Parathyroid adenoma (tissue), 2 donors: ENCODE measurements around the gene EXOG.

ENCODE experiments used
- H2AFZ ChIP-seq: fragments of 300-600 bp; sonication (generic); one replicate; pipeline ENCODE4 v1.7.0; 2017; ENCODE audit warnings: antibody characterized with exemption, mild to moderate bottlenecking
- H3K27ac ChIP-seq: fragments of 300-600 bp; sonication (generic); one replicate; pipeline ENCODE4 v1.7.0; 2017
- H3K27me3 ChIP-seq: fragments of 300-600 bp; sonication (generic); one replicate; pipeline ENCODE4 v1.7.0; 2017; ENCODE audit warnings: low read length; ENCODE audit not compliant: control insufficient read depth, insufficient read depth
- H3K36me3 ChIP-seq: fragments of 300-600 bp; sonication (generic); one replicate; pipeline ENCODE4 v1.7.0; 2017; ENCODE audit warnings: low read length; ENCODE audit not compliant: control insufficient read depth, insufficient read depth
- H3K4me1 ChIP-seq: fragments of 300-600 bp; sonication (generic); one replicate; pipeline ENCODE4 v1.7.0; 2017; ENCODE audit warnings: control low read depth
- H3K4me2 ChIP-seq: fragments of 300-600 bp; sonication (generic); one replicate; pipeline ENCODE4 v1.7.0; 2017; ENCODE audit warnings: low read length
- H3K4me3 ChIP-seq: fragments of 300-600 bp; sonication (generic); one replicate; pipeline ENCODE4 v1.7.0; 2017; ENCODE audit warnings: low read depth, low read length
- H3K79me2 ChIP-seq: fragments of 300-600 bp; sonication (generic); one replicate; pipeline ENCODE4 v1.7.0; 2017; ENCODE audit warnings: control low read depth
- H3K9ac ChIP-seq: fragments of 300-600 bp; sonication (generic); one replicate; pipeline ENCODE4 v1.7.0; 2017; ENCODE audit warnings: mild to moderate bottlenecking
- H3K9me3 ChIP-seq: fragments of 300-600 bp; sonication (generic); one replicate; pipeline ENCODE4 v1.7.0; 2017; ENCODE audit warnings: low read length; ENCODE audit not compliant: control insufficient read depth
- TF ChIP-seq, protein P1 (sequence below): fragments of 300-600 bp; sonication (generic); IDR thresholded peaks from one replicate; pipeline ENCODE4 v1.7.0; 2017; ENCODE audit warnings: antibody characterized with exemption, mild to moderate bottlenecking
- donor health status: primary hyperparathyroidism.

EXOG gene, protein sequence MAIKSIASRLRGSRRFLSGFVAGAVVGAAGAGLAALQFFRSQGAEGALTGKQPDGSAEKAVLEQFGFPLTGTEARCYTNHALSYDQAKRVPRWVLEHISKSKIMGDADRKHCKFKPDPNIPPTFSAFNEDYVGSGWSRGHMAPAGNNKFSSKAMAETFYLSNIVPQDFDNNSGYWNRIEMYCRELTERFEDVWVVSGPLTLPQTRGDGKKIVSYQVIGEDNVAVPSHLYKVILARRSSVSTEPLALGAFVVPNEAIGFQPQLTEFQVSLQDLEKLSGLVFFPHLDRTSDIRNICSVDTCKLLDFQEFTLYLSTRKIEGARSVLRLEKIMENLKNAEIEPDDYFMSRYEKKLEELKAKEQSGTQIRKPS

DNA sequence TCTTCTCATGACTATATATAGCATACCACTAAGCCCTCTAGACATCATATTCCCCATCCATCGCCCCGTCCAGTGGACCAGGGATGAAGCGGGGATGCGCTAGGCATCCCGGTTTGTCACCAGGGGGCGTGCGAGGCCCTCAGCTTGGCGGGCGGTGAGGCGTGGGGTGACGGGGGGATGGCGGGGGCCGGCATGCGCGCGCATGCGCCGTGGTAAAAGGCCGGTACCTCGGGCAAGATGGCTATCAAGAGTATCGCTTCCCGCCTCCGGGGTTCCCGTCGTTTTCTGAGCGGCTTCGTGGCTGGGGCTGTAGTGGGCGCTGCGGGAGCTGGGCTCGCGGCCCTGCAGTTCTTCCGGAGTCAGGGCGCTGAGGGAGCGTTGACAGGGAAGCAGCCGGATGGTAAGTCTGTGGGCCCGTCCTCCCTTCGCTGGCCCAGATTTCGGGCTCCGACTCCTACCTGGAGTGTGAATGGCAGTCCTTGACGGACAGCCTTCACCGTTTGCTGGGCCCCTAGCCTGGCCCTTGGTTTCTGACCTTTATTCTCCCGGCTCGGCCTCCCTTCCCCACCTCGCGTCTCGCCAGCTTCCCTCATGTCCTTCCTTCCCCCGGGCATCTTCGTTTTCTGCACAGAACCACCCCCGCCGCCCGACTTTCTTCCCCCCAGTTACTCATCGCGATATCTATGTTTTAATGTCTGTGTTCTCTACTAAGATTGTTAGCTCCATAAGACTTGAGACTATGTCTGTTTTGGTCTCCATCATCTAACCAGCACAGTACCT, at the start of gene EXOG:
EXOG (plus strand) TSS at position 210 of the 780 bp plus-strand sequence; CDS start at position 238, 28 bp downstream.
- H3K36me3 ChIP-seq, result no peaks in the 10 kb centered on the region
- H3K27me3 ChIP-seq, result no peaks in the 10 kb centered on the region
- peak within 1 kb of the TSS; percentile 46 for H3K9ac ChIP-seq

DNA sequence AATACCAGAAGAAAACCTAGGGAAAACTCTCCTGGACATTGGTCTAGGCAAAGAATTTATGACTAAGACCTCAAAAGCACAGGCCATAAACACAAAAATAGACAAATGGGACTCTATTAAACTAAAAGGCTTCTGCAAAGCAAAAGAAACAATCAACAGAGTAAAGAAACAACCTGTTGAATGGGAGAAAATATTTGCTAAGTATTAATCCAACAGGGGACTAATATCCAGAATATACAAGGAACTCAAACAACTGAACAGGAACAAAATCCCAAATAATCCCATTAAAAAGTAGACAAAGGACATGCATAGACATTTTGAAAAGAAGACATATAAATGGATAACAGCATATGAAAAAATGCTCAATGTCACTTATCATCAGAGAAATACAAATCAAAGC, 49.3 kb upstream of the EXOG start:
- Histone ChIP-seq H3K36me3 (no peaks in the 10 kb centered on the region), H3K9me3 (no peaks in the 10 kb centered on the region), H3K4me2 (no peak overlapping the region), H3K4me1 (peaks cover 12% of the 10 kb centered on the region), H3K9ac (no peak overlapping the region), H3K4me3 (no peak overlapping the region), H3K27me3 (no peaks in the 10 kb centered on the region), H3K79me2 (no peaks in the 10 kb centered on the region), H2AFZ (no peak overlapping the region), H3K27ac (no peak overlapping the region)
- TF ChIP-seq, protein P1, sequence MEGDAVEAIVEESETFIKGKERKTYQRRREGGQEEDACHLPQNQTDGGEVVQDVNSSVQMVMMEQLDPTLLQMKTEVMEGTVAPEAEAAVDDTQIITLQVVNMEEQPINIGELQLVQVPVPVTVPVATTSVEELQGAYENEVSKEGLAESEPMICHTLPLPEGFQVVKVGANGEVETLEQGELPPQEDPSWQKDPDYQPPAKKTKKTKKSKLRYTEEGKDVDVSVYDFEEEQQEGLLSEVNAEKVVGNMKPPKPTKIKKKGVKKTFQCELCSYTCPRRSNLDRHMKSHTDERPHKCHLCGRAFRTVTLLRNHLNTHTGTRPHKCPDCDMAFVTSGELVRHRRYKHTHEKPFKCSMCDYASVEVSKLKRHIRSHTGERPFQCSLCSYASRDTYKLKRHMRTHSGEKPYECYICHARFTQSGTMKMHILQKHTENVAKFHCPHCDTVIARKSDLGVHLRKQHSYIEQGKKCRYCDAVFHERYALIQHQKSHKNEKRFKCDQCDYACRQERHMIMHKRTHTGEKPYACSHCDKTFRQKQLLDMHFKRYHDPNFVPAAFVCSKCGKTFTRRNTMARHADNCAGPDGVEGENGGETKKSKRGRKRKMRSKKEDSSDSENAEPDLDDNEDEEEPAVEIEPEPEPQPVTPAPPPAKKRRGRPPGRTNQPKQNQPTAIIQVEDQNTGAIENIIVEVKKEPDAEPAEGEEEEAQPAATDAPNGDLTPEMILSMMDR, result no peak

More for the DNA sequence above, at the start of gene EXOG:
- peak within 1 kb of the TSS; percentile 96 for H2AFZ ChIP-seq
- no peaks in the 10 kb centered on the region for H3K79me2 ChIP-seq
- peak within 1 kb of the TSS; percentile 87 for H3K4me2 ChIP-seq
- H3K4me1 ChIP-seq, result no peaks in the 10 kb centered on the region
- H3K9me3 ChIP-seq, result no peaks in the 10 kb centered on the region
- TF ChIP-seq, protein P1, result peak; percentile 95
- H3K27ac ChIP-seq, result peak within 1 kb of the TSS; percentile 62
- H3K4me3 ChIP-seq, result peak within 1 kb of the TSS; percentile 74

DNA sequence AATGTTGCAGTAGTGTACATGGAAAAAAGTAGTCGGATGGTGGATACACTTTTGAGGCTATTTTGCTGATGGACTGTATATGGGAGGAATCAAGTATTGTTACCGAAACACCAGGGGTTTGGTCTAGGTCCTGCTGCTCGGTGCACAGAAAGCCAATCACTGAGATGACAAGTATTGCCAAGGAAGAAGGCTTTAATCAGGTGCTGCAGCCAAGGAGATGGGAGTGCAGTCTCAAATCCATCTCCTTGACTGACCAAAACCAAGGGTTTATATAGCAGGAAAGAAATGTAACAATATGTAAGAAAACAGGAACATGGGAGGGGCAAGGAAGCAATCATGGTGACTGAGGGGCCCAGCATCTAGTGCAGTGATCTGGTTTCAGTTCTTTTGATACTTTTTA, 45.3 kb upstream of the EXOG start:
- H3K4me2 ChIP-seq, result no peak overlapping the region
- no peak overlapping the region for H2AFZ ChIP-seq
- no peak overlapping the region for H3K9ac ChIP-seq
- TF ChIP-seq, protein P1, result no peak
- no peaks in the 10 kb centered on the region for H3K9me3 ChIP-seq
- H3K27ac ChIP-seq, result no peak overlapping the region
- H3K36me3 ChIP-seq, result no peaks in the 10 kb centered on the region
- no peak overlapping the region for H3K4me3 ChIP-seq
- H3K79me2 ChIP-seq, result peaks cover 4% of the 10 kb centered on the region
- H3K27me3 ChIP-seq, result no peaks in the 10 kb centered on the region
- H3K4me1 ChIP-seq, result peaks cover 18% of the 10 kb centered on the region

DNA sequence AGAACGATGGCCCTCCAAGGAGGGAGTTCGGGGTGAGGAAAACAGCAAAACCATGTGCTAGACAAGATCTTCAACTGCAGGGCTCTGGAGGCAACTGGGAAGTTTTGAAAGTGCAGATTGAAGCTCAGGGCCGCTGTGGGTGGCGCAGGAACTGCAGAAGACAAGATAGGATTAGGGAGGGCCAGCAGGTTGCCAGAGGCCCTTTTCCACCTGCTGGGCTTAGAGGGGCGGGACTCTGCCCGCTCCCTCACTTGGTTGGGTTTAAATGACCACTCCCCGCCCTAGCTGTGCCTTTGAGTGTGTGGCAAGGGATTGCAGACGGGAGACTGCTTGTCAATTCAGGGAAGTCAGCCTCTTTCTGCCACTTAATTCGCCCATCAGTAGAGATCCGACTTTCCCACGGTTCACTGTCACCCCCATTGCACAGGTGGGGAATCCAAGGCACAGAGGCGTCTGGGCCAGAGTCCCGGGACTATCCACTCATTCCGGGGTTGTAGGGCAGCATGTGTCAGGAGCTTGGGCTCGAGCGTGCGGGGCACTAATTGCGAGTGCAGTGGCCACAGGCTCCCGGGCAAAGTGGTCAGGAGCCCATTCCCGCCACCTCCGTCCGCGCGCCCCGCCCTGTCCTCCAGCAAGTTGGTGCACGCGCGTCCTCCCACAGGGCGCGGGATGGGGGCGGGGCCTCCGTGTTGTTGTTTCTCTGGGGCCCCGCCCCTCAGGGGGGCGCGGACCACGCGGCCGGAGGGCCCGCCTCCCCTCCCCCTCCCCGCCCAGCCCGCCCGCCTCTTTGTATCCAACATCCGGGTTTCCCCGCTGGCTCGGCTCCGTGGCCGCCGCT, 42.8 kb upstream of the EXOG start, which contains the start of gene ACVR2B:
ACVR2B (plus strand) TSS at position 816 of the 838 bp plus-strand sequence. CDS start 433 bp downstream, outside the sequence.
- Histone ChIP-seq H3K9ac (peak within 1 kb of the TSS; percentile 30), H3K4me1 (peaks cover 28% of the 10 kb centered on the region), H2AFZ (peak within 1 kb of the TSS; percentile 90), H3K27ac (peak within 1 kb of the TSS; percentile 82), H3K36me3 (no peaks in the 10 kb centered on the region), H3K4me2 (peak within 1 kb of the TSS; percentile 84), H3K27me3 (no peaks in the 10 kb centered on the region), H3K9me3 (no peaks in the 10 kb centered on the region), H3K79me2 (peaks cover 28% of the 10 kb centered on the region), H3K4me3 (peak within 1 kb of the TSS; percentile 70)
- TF ChIP-seq, protein P1, result no peak
